H9 (cell line): Measurements from ENCODE around the gene AKT1. TPM values are rescaled to one million over a fixed set of nuclear protein-coding genes. Genes with fewer than 3 reads are reported as not detected.

Experiments
- DNase-seq: peaks from one replicate; pipeline ENCODE4 v3.0.0-alpha.2; 2017
- H2AFZ ChIP-seq: one replicate; pipeline ENCODE4 v1.6.1; 2013; ENCODE audit warnings: mild to moderate bottlenecking, low read length, control low read depth, moderate library complexity
- H2AK5ac ChIP-seq: 2 replicates; pipeline ENCODE4 v1.6.1; 2013; ENCODE audit warnings: low read length, control low read depth, mixed read lengths; ENCODE audit not compliant: insufficient read length
- H2BK120ac ChIP-seq: one replicate; pipeline ENCODE4 v1.6.1; 2013; ENCODE audit warnings: low read depth, mild to moderate bottlenecking, low read length, control low read depth, inconsistent platforms; ENCODE audit not compliant: poor library complexity, severe bottlenecking
- H2BK12ac ChIP-seq: 2 replicates; pipeline ENCODE4 v1.6.1; 2013; ENCODE audit warnings: low read length, control low read depth, mixed read lengths, low read depth; ENCODE audit not compliant: insufficient read length
- H2BK15ac ChIP-seq: 2 replicates; pipeline ENCODE4 v1.6.1; 2013; ENCODE audit warnings: low read depth, low read length, control low read depth
- H2BK20ac ChIP-seq: one replicate; pipeline ENCODE4 v1.6.1; 2013; ENCODE audit warnings: low read depth, mild to moderate bottlenecking, low read length, control low read depth, inconsistent platforms; ENCODE audit not compliant: poor library complexity, severe bottlenecking
- H2BK5ac ChIP-seq: 2 replicates; pipeline ENCODE4 v1.6.1; 2013; ENCODE audit warnings: low read length, control low read depth, mixed read lengths; ENCODE audit not compliant: insufficient read length
- H3K14ac ChIP-seq: 2 replicates; pipeline ENCODE4 v1.6.1; 2013; ENCODE audit warnings: low read length, control low read depth; ENCODE audit not compliant: insufficient read depth
- H3K18ac ChIP-seq: 2 replicates; pipeline ENCODE4 v1.6.1; 2013; ENCODE audit warnings: low read depth, mild to moderate bottlenecking, mixed read lengths, low read length, control low read depth; ENCODE audit not compliant: insufficient read length
- H3K23ac ChIP-seq: 2 replicates; pipeline ENCODE4 v1.6.1; 2013; ENCODE audit warnings: low read length, control low read depth, mixed read lengths, low read depth; ENCODE audit not compliant: insufficient read length
- H3K23me2 ChIP-seq: 2 replicates; pipeline ENCODE4 v1.6.1; 2013; ENCODE audit warnings: low read depth, mild to moderate bottlenecking, mixed read lengths, low read length, control low read depth; ENCODE audit not compliant: insufficient read length, poor library complexity, severe bottlenecking
- H3K27ac ChIP-seq: 2 replicates; pipeline ENCODE4 v1.5.1; 2013; ENCODE audit warnings: low read length, control low read depth, mixed read lengths, low read depth; ENCODE audit not compliant: insufficient read length
- H3K27me3 ChIP-seq: 2 replicates; pipeline ENCODE4 v1.6.1; 2013; ENCODE audit warnings: low read length, control low read depth, inconsistent platforms; ENCODE audit not compliant: insufficient read depth
- H3K4ac ChIP-seq: 2 replicates; pipeline ENCODE4 v1.6.1; 2013; ENCODE audit warnings: low read depth, mild to moderate bottlenecking, control low read depth, inconsistent platforms, low read length, moderate library complexity
- H3K4me1 ChIP-seq: 2 replicates; pipeline ENCODE4 v1.6.1; 2013; ENCODE audit warnings: low read length, control low read depth, inconsistent platforms; ENCODE audit not compliant: insufficient read depth
- H3K4me2 ChIP-seq: 2 replicates; pipeline ENCODE4 v1.6.1; 2013; ENCODE audit warnings: low read length, control low read depth, mixed read lengths; ENCODE audit not compliant: insufficient read length, insufficient read depth
- H3K56ac ChIP-seq: 2 replicates; pipeline ENCODE4 v1.6.1; 2013; ENCODE audit warnings: low read depth, mild to moderate bottlenecking, mixed read lengths, low read length, control low read depth; ENCODE audit not compliant: insufficient read length
- H3K79me1 ChIP-seq: 2 replicates; pipeline ENCODE4 v1.6.1; 2013; ENCODE audit warnings: low read depth, mild to moderate bottlenecking, moderate library complexity, low read length, control low read depth, inconsistent platforms; ENCODE audit not compliant: insufficient read depth, poor library complexity, severe bottlenecking
- H3K79me2 ChIP-seq: 2 replicates; pipeline ENCODE4 v1.6.1; 2013; ENCODE audit warnings: low read length, control low read depth, inconsistent platforms; ENCODE audit not compliant: insufficient read depth
- H3K9ac ChIP-seq: 2 replicates; pipeline ENCODE4 v1.6.1; 2013; ENCODE audit warnings: low read length, control low read depth, mixed read lengths; ENCODE audit not compliant: insufficient read length; ENCODE audit errors: extremely low read depth
- H3K9me3 ChIP-seq: one replicate; pipeline ENCODE4 v1.6.1; 2013; ENCODE audit warnings: low read depth, low read length, inconsistent platforms; ENCODE audit not compliant: control insufficient read depth
- H3T11ph ChIP-seq: one replicate; pipeline ENCODE4 v1.6.1; 2013; ENCODE audit warnings: mild to moderate bottlenecking, low read length, control low read depth, inconsistent platforms
- H4K20me1 ChIP-seq: one replicate; pipeline ENCODE4 v1.6.1; 2013; ENCODE audit not compliant: control insufficient read depth, insufficient read length, insufficient read depth
- H4K5ac ChIP-seq: 2 replicates; pipeline ENCODE4 v1.6.1; 2013; ENCODE audit warnings: low read depth, mild to moderate bottlenecking, mixed read lengths, low read length, control low read depth; ENCODE audit not compliant: insufficient read length
- H4K8ac ChIP-seq: replicated peaks from 2 replicates; pipeline ENCODE4 v1.6.1; 2013; ENCODE audit warnings: low read length, control low read depth, mixed read lengths, low read depth; ENCODE audit not compliant: insufficient read length
- H4K91ac ChIP-seq: 2 replicates; pipeline ENCODE4 v1.6.1; 2013; ENCODE audit warnings: low read depth, mild to moderate bottlenecking, moderate library complexity, mixed read lengths, low read length, control low read depth; ENCODE audit not compliant: insufficient read length
- H3K27ac Mint-ChIP-seq, 3 experiments: 2 replicates in 2 of 3; 3 replicates in 1 of 3; pipeline ENCODE4 v1.8.0; 2020 to 2021; ENCODE audit warnings: mixed read lengths in 3 of 3, mild to moderate bottlenecking in 1 of 3, moderate library complexity in 1 of 3
- H3K27me3 Mint-ChIP-seq: 2 replicates; pipeline ENCODE4 v1.8.0; 2021; ENCODE audit warnings: low read depth, mild to moderate bottlenecking, moderate library complexity, mixed read lengths
- H3K36me3 Mint-ChIP-seq, 3 experiments: 2 replicates in 2 of 3; 3 replicates in 1 of 3; pipeline ENCODE4 v1.8.0; 2020 to 2021; ENCODE audit warnings: low read depth in 3 of 3, mixed read lengths in 3 of 3; ENCODE audit not compliant: insufficient read depth in 1 of 3
- H3K4me1 Mint-ChIP-seq, 2 experiments: 2 replicates each; pipeline ENCODE4 v1.8.0; 2020; ENCODE audit warnings: mixed read lengths in 2 of 2
- H3K4me3 Mint-ChIP-seq, 2 experiments: 2 replicates in 1 of 2; 3 replicates in 1 of 2; pipeline ENCODE4 v1.8.0; 2020 to 2021; ENCODE audit warnings: mild to moderate bottlenecking in 2 of 2, mixed read lengths in 2 of 2, moderate library complexity in 1 of 2
- H3K9me3 Mint-ChIP-seq, 2 experiments: 2 replicates in 1 of 2; 3 replicates in 1 of 2; pipeline ENCODE4 v1.8.0; 2020; ENCODE audit warnings: mild to moderate bottlenecking in 2 of 2, mixed read lengths in 2 of 2, moderate library complexity in 1 of 2
- CTCF ChIP-seq: fragments of 200-600 bp; sonication (generic); conservative IDR thresholded peaks from 3 replicates; pipeline ENCODE4 v1.8.0; 2021; ENCODE audit warnings: antibody characterized with exemption, mild to moderate bottlenecking
- WGBS: extraction: QIAGEN DNeasy Blood & Tissue Kit; methylation state at CpG from one replicate; pipeline ENCODE4 v1.1.7; 2013; ENCODE audit warnings: missing lambda C conversion rate, low lambda C conversion rate, mixed read lengths; ENCODE audit not compliant: insufficient read length; ENCODE audit errors: extremely low coverage; 5-methylcytosine and 5-hydroxymethylcytosine counted together
- total RNA-seq: library from RNA; stranded (reverse); gene quantifications from 2 replicates; pipeline ENCODE4 v1.2.1, GENCODE V29; 2021

Gene AKT1
- total RNA-seq, 1 experiment from 2014 or later, result 101 TPM

DNA sequence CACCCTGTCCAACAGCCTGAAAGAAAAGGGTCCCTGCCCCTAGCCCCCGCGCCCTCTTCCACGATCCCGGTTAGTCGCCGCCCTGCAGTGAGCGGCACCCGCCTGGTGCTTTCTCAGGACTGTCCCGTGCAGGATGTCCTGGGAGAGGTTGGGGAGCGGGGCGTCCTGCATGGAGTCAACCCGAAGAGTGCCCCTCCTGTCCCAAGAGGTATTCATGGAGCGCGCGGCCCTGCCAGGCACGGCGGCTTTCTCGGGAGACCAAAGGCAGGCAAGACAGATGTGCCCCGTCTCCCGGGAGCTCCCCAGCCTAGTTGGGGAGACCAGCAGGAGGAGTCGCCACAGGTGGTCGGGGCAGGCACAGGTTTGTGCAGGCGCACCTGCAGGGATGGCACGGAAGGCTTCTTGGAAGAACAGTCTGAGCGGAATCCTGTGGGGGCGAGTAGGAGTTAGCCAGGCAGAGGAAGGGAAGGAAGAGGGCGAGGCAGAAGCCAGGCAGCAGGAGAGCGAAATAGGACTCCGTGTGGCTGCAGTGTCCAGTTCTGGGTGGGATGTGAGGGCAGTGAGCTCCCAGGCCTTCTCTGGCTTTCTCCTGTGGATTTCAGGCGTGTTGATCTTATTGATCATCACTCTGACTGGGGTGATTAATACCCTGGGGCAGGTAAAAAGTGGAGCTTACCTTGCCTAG is 41.9 kb downstream of the AKT1 start:
- Mint-ChIP-seq H3K9me3 (peaks cover 13 to 19% of the 10 kb centered on the region in 2 experiments), H3K27me3 (peaks cover 7% of the 10 kb centered on the region), H3K27ac (peak overlapping the region in 2 of 3 experiments; percentile 29 to 81; a peak in 4 of 7 replicates), H3K4me1 (peaks cover 18 to 19% of the 10 kb centered on the region in 2 experiments), H3K36me3 (peaks cover 18 to 56% (median 45%) of the 10 kb centered on the region in 3 experiments; a peak in 6 of 7 replicates), H3K4me3 (peak overlapping the region; percentile 87 to 90)
- peaks cover 6% of the 10 kb centered on the region for H3K9me3 ChIP-seq
- peaks cover 12% of the 10 kb centered on the region for H3K23me2 ChIP-seq
- no peaks in the 10 kb centered on the region for H4K20me1 ChIP-seq
- no peak overlapping the region for H2AK5ac ChIP-seq
- H3K4ac ChIP-seq, result no peak overlapping the region
- H3T11ph ChIP-seq, result no peak overlapping the region
- H3K27ac ChIP-seq, result no peak overlapping the region
- H4K91ac ChIP-seq, result no peak overlapping the region
- H3K9ac ChIP-seq, result peak overlapping the region; percentile 92
- no peak overlapping the region for H2AFZ ChIP-seq
- no peaks in the 10 kb centered on the region for H3K27me3 ChIP-seq
- no peak overlapping the region for H4K5ac ChIP-seq
- peaks cover 16% of the 10 kb centered on the region; the same call in 1 of the 2 replicates for H3K79me2 ChIP-seq
- no peak for DNase-seq
- H3K56ac ChIP-seq, result no peak overlapping the region
- no peak overlapping the region for H3K23ac ChIP-seq
- H2BK15ac ChIP-seq, result no peak overlapping the region
- H3K18ac ChIP-seq, result no peak overlapping the region
- no peak overlapping the region for H4K8ac ChIP-seq
- no CpG with 5 or more reads among the region's 30 CpGs for WGBS
- H2BK120ac ChIP-seq, result no peak overlapping the region
- H2BK5ac ChIP-seq, result no peak overlapping the region
- peak overlapping the region; percentile 88 for H3K4me2 ChIP-seq
- no peaks in the 10 kb centered on the region; the same call in 1 of the 2 replicates for H3K4me1 ChIP-seq
- H2BK12ac ChIP-seq, result no peak overlapping the region
- H3K79me1 ChIP-seq, result no peaks in the 10 kb centered on the region
- no peak for TF ChIP-seq CTCF
- no peak overlapping the region for H2BK20ac ChIP-seq
- peak overlapping the region; percentile 96 for H3K14ac ChIP-seq
